LNCAP (cell line): ENCODE measurements around the gene RASL10B.

ENCODE experiments used
- CTCF ChIP-seq: fragments of 450-650 bp; IDR thresholded peaks from 2 replicates; pipeline ENCODE4 v1.5.1; 2017; ENCODE audit warnings: mild to moderate bottlenecking

The RASL10B gene, protein sequence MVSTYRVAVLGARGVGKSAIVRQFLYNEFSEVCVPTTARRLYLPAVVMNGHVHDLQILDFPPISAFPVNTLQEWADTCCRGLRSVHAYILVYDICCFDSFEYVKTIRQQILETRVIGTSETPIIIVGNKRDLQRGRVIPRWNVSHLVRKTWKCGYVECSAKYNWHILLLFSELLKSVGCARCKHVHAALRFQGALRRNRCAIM

GRCh38 chr17:35731239-35731916 is at the start of gene RASL10B:
RASL10B (plus strand) TSS chr17:35731639; CDS start chr17:35735185, 3,546 bp downstream.
- TF ChIP-seq CTCF = no peak

GRCh38 chr17:35683591-35683990 is 47.8 kb upstream of the RASL10B start:
- no peak for TF ChIP-seq CTCF

DNA sequence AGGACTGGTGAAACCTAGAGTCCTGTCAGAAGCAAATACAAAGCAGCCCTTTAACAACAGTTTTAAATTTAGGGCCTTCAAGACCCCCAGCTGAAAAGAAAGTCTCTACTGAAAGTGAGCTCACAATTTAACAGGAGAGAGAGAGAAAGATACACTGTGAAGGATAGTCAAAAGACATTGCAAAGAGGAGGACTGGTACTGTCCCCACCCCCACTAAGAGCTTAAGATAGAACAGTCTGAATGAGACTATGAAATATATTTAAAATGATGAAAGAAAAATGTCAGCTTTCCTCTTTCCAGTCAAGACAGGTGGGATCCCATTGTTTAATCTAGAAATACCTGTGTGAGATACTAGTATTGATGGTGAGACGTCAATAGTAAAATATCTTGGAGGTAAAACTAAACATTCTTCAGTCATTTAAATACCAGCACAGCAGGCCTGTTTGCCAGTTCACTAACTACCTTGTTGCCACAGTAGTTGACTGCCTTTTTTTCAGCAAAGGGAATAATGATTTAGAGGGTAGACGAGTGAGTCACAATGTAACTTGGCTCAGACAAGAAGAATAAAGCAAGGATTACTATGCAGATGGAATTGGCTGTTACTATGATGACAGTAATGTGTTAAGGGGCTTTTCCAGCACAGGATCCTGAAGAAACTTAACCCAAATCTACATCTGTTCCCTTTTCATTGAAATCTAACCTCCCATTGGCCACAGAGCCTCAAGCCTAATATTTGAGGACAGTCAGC is 47.2 kb upstream of the RASL10B start:
- TF ChIP-seq CTCF = no peak

- TF ChIP-seq CTCF = no peak
Measured at GRCh38 chr17:35692512-35693210, 38.8 kb upstream of the RASL10B start.

GRCh38 chr17:35693662-35694061 is 37.8 kb upstream of the RASL10B start:
- no peak for TF ChIP-seq CTCF

GRCh38 chr17:35694906-35695305 is 36.5 kb upstream of the RASL10B start:
- no peak for TF ChIP-seq CTCF

- no peak for TF ChIP-seq CTCF
Measured at GRCh38 chr17:35695613-35696012, 35.8 kb upstream of the RASL10B start.
